Adrenal gland (tissue), 12 donors: ENCODE results near the gene CD28. TPM values are rescaled to one million over a fixed set of nuclear protein-coding genes. Genes with fewer than 3 reads are reported as not detected.

ENCODE experiments used
- DNase-seq, 7 donors: peaks; one replicate each; pipeline ENCODE4 v3.0.0-alpha.2; 2019 to 2020
- H3K27ac ChIP-seq, 5 donors: fragments of 200-600 bp; sonication (generic) in 4 of 5; 1 replicate in 3 of 5; 2 replicates in 2 of 5; pipeline versions ENCODE4 v1.5.1 to v1.8.0; 2016 to 2020; ENCODE audit warnings: mild to moderate bottlenecking in 1 of 5
- H3K27me3 ChIP-seq: fragments of 200-600 bp; 2 replicates; pipeline ENCODE4 v1.8.0; 2021
- H3K36me3 ChIP-seq, 2 donors: fragments of 200-600 bp; replicated peaks in 1 of 2; 1 replicate in 1 of 2; 2 replicates in 1 of 2; pipeline versions ENCODE4 v1.5.1 to v1.8.0; 2018 to 2022
- H3K4me1 ChIP-seq, 2 donors: fragments of 200-600 bp; replicated peaks in 1 of 2; 1 replicate in 1 of 2; 2 replicates in 1 of 2; pipeline versions ENCODE4 v1.5.1 to v1.8.0; 2018 to 2021
- H3K4me3 ChIP-seq, 4 donors: fragments of 200-600 bp; sonication (generic) in 3 of 4; one replicate each; pipeline ENCODE4 v1.5.1; 2016 to 2018
- H3K9me3 ChIP-seq, 3 donors: fragments of 200-600 bp; sonication (generic) in 1 of 3; replicated peaks in 1 of 3; 1 replicate in 2 of 3; 2 replicates in 1 of 3; pipeline versions ENCODE4 v1.5.1 to v1.8.0; 2016 to 2021
- CTCF ChIP-seq, 6 experiments: fragments of 450-650 bp in 4 of 6; fragments of 200-600 bp in 2 of 6; sonication (generic) in 1 of 6; IDR thresholded peaks; 1 replicate in 5 of 6; 2 replicates in 1 of 6; pipeline versions ENCODE4 v1.5.1 to v1.8.0; 2016 to 2021; ENCODE audit warnings: antibody characterized with exemption in 6 of 6, mild to moderate bottlenecking in 2 of 6, moderate library complexity in 1 of 6
- POLR2A ChIP-seq, 2 donors: fragments of 450-650 bp; IDR thresholded peaks; one replicate each; pipeline ENCODE4 v1.6.1; 2017; ENCODE audit warnings: antibody characterized with exemption in 2 of 2, mild to moderate bottlenecking in 2 of 2, moderate library complexity in 1 of 2
- WGBS, 4 donors: extraction: QIAGEN DNeasy Blood & Tissue Kit in 2 of 4; methylation state at CpG; one replicate each; pipeline versions ENCODE4 v1.1.5 to v1.1.7; 2013 to 2017; 5-methylcytosine and 5-hydroxymethylcytosine counted together
- intact Hi-C, 2 donors: fragments of 100-400 bp; cut with DNase I; formaldehyde crosslinking; loops; one replicate each; pipeline versions ENCODE4 v1.14.1 to v1.15.0; 2022 to 2023
- polyA plus RNA-seq, 3 donors: library from polyadenylated mRNA; stranded (reverse); fragments of 200-250 nt in 2 of 3; fragments of 350-450 nt in 1 of 3; fragmentation: Illumina TruSeq in 1 of 3; extraction: RNeasy Lipid Tissue Mini Kit (QIAGEN cat#74804) in 1 of 3; gene quantifications; one replicate each; pipeline ENCODE4 v1.2.3, GENCODE V29; 2013 to 2014
- total RNA-seq, 9 donors: library from RNA; depleted of rRNA in 4 of 9; stranded (reverse); fragments of >200 nt in 4 of 9; fragments of 120-200 nt in 1 of 9; fragmentation: NEBNext Ultra II Directional in 1 of 9; extraction: Animal tissue kit (Norgen Biotek cat#: 25700) in 1 of 9; gene quantifications; one replicate each; pipeline versions ENCODE4 v1.1.0 to v1.2.4, GENCODE V29; 2013 to 2023
- donor health status: healthy with polysubstance abuse.
- donor health status: Bipolar disorder and iron deficiency.
- donor health status: DM: yes; HTN: yes; CAD: no.
- donor health status: DM: no; HTN: no; CAD: no.
- donor health status: DM: no; HTN: no; CAD: no.
- donor health status: DM: yes; HTN: yes; CAD: no.

Gene CD28
- total and polyA plus RNA-seq, 12 donors, result 0.08 to 1.4 (median 0.32) TPM; not detected in 1

- H3K4me3 ChIP-seq, result no peak overlapping the region
- no peak for DNase-seq
- 33 to 40% (median 38%) methylated on average over 4 of the region's 4 CpGs for WGBS, 4 donors
- peaks cover 8 to 13% of the 10 kb centered on the region in 2 donors for H3K4me1 ChIP-seq
- H3K36me3 ChIP-seq, result no peaks in the 10 kb centered on the region
- no peaks in the 10 kb centered on the region for H3K27me3 ChIP-seq
- intact Hi-C loops, result no loop called here
- TF ChIP-seq CTCF (IDR thresholded peaks at IDR 0.05) (no peak), POLR2A (IDR thresholded peaks at IDR 0.05) (no peak)
- no peaks in the 10 kb centered on the region for H3K9me3 ChIP-seq
- H3K27ac ChIP-seq, result no peak overlapping the region
Observed at GRCh38 chr2:203710226-203710625, 3.8 kb downstream of the CD28 start.

- peaks cover 8 to 13% of the 10 kb centered on the region in 2 donors for H3K4me1 ChIP-seq
- no peak for DNase-seq
- no peak overlapping the region for H3K4me3 ChIP-seq
- WGBS, 4 donors, result 68 to 83% (median 79%) methylated on average over 2 of the region's 2 CpGs
- H3K9me3 ChIP-seq, result no peaks in the 10 kb centered on the region
- intact Hi-C loops, result no loop called here
- no peaks in the 10 kb centered on the region for H3K36me3 ChIP-seq
- H3K27me3 ChIP-seq, result no peaks in the 10 kb centered on the region
- no peak overlapping the region for H3K27ac ChIP-seq
- TF ChIP-seq POLR2A (IDR thresholded peaks at IDR 0.05) (no peak), CTCF (IDR thresholded peaks at IDR 0.05) (no peak)
Observed at GRCh38 chr2:203710952-203711351, 4.5 kb downstream of the CD28 start.

- Histone ChIP-seq H3K9me3 (no peaks in the 10 kb centered on the region), H3K4me1 (peaks cover 8 to 13% of the 10 kb centered on the region in 2 donors), H3K27me3 (no peaks in the 10 kb centered on the region), H3K27ac (no peak overlapping the region), H3K4me3 (no peak overlapping the region), H3K36me3 (no peaks in the 10 kb centered on the region)
- DNase-seq, result no peak
- intact Hi-C loops, result no loop called here
- 86 to 92% (median 87%) methylated on average over 3 of the region's 3 CpGs for WGBS, 4 donors
- TF ChIP-seq POLR2A (IDR thresholded peaks at IDR 0.05) (no peak), CTCF (IDR thresholded peaks at IDR 0.05) (no peak)
Observed at GRCh38 chr2:203711399-203711798, 5.0 kb downstream of the CD28 start.

GRCh38 chr2:203713381-203713780, 6.9 kb downstream of the CD28 start:
- Histone ChIP-seq H3K27me3 (no peaks in the 10 kb centered on the region), H3K9me3 (no peaks in the 10 kb centered on the region), H3K4me1 (peaks cover 8 to 13% of the 10 kb centered on the region in 2 donors), H3K27ac (no peak overlapping the region), H3K36me3 (no peaks in the 10 kb centered on the region), H3K4me3 (no peak overlapping the region)
- intact Hi-C loops, result no loop called here
- TF ChIP-seq POLR2A (IDR thresholded peaks at IDR 0.05) (no peak), CTCF (IDR thresholded peaks at IDR 0.05) (no peak)
- DNase-seq, result no peak
- 74 to 97% (median 93%) methylated on average over 1 of the region's 1 CpG for WGBS, 4 donors
